Spleen (tissue), 7 donors: ENCODE measurements around the gene RPL32.

ENCODE experiments used
- POLR2A ChIP-seq, 3 donors: fragments of 450-650 bp; IDR thresholded peaks; one replicate each; pipeline ENCODE4 v1.5.1; 2017; ENCODE audit warnings: antibody characterized with exemption in 3 of 3, mild to moderate bottlenecking in 1 of 3
- TF ChIP-seq, protein P1 (sequence below), 11 experiments: fragments of 200-600 bp in 7 of 11; fragments of 450-650 bp in 4 of 11; sonication (generic) in 4 of 11; IDR thresholded peaks in 8 of 11; conservative IDR thresholded peaks in 3 of 11; 1 replicate in 7 of 11; 2 replicates in 4 of 11; pipeline versions ENCODE4 v1.4.0 to v1.8.0; 2016 to 2021; ENCODE audit warnings: antibody characterized with exemption in 11 of 11, inconsistent platforms in 4 of 11, mild to moderate bottlenecking in 1 of 11
- donor health status: DM: no; HTN: no; CAD: no; lungs with moderate emphysema.
- donor health status: DM: no; HTN: no; CAD: no.
- donor health status: DM: no; HTN: no; CAD: no.

DNA sequence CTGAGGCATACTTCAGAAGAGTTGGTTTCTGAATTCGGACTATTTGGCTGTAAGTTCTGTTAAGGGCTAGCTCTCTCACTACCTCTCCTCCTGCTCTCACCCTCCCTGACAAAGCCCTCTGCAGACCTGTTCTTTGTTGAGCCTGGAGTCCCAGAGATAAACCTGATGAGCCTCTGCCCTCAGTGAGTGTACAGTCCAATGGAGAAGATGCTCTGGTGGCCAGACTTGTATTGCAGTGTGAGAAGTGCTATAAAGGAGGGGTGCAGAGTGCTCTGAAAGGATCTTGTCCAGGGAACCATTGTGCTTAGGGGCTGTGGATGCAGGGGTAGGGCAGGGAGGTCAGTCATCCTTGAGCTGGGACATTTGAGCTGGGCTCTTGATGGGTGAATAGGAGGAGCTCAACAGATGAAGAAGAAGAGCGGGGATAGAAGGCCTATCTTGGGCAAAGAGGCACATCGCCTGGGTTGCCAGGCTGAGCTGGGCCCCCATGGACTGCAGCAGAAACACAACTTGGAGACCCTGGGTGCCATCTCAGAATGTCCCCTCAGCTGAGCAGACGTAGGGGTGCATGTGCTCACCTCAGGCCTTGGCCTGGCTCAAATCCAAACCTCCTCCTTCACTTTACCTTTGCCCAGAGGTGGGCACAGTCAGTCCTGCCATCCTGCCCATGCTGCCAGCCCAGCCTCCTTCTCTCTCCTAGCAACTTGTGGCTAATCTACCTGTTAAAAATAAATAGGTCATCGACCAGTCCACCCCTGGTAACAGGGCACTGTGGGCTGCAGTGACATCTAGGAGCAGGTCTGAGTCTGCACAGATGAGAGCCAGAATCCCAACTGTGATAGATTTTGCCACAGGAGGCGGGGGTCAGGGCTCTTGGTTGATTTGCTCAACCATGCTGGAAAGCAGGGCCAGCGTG is 41.6 kb downstream of the RPL32 start:
- TF ChIP-seq POLR2A (IDR thresholded peaks at IDR 0.05) = no peak
- TF ChIP-seq, protein P1, sequence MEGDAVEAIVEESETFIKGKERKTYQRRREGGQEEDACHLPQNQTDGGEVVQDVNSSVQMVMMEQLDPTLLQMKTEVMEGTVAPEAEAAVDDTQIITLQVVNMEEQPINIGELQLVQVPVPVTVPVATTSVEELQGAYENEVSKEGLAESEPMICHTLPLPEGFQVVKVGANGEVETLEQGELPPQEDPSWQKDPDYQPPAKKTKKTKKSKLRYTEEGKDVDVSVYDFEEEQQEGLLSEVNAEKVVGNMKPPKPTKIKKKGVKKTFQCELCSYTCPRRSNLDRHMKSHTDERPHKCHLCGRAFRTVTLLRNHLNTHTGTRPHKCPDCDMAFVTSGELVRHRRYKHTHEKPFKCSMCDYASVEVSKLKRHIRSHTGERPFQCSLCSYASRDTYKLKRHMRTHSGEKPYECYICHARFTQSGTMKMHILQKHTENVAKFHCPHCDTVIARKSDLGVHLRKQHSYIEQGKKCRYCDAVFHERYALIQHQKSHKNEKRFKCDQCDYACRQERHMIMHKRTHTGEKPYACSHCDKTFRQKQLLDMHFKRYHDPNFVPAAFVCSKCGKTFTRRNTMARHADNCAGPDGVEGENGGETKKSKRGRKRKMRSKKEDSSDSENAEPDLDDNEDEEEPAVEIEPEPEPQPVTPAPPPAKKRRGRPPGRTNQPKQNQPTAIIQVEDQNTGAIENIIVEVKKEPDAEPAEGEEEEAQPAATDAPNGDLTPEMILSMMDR (IDR thresholded peaks at IDR 0.05 in 8 of 11, conservative IDR thresholded peaks at IDR 0.05 in 3 of 11) = no peak
